Measurements from ENCODE around the gene EYA2. TPM values are rescaled to one million over a fixed set of nuclear protein-coding genes. Genes with fewer than 3 reads are reported as not detected.

Gene EYA2
- polyA plus RNA-seq, 4 donors, result 0.50 to 0.70 TPM; not detected in 2

GRCh38 chr20:47070176-47070575 is 175.5 kb downstream of the EYA2 start:
- WGBS, 3 donors, result 84 to 95% (median 94%) methylated on average over 3 of the region's 3 CpGs

DNA sequence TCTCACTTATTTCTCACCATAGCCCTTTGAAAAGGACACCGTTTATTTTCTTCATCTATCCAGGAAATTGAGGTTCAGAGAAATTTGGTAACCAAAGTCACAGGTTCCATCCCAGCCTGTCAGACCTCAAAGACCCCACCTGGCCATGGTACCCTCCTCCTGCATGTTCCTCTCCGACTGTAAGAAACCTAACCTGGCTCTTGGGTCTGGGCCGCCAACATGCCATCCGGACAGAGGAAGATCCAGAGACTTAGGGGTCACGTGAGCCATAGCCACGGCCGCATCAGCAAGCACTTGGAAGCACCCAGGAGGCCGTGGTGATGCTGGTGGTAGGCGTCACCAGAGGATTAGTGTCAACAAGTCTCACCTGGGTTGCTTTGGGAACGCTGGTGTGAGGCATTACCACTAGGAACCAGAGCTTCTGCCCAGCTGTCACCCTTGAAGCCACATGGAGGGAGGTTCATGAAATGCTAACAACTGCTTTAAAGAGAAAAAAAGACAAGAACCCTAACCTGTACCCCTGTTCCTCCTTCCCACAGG is 177.1 kb downstream of the EYA2 start:
- 84 to 86% (median 86%) methylated on average over 10 of the region's 10 CpGs for WGBS, 3 donors
- Histone ChIP-seq H3K27me3 (ENCODE audit: control insufficient read depth in 3 of 3, insufficient read depth in 3 of 3, low read length in 3 of 3) (peaks cover 0 to 2% (median 0%) of the 10 kb centered on the region in 3 donors), H3K9me3 (ENCODE audit: control insufficient read depth in 2 of 2, insufficient read depth in 1 of 2, low read depth in 1 of 2, low read length in 1 of 2) (peaks cover 0 to 19% of the 10 kb centered on the region in 2 donors), H3K36me3 (ENCODE audit: control insufficient read depth in 3 of 3, insufficient read depth in 2 of 3, low read depth in 1 of 3, low read length in 3 of 3) (no peaks in the 10 kb centered on the region), H3K4me3 (ENCODE audit: low read depth in 1 of 3, low read length in 3 of 3) (no peak overlapping the region), H3K27ac (ENCODE audit: low read depth in 1 of 3, low read length in 2 of 3) (no peak overlapping the region), H3K4me1 (ENCODE audit: control insufficient read depth in 3 of 3, insufficient read depth in 2 of 3, low read depth in 1 of 3, low read length in 2 of 3) (no peaks in the 10 kb centered on the region)
- no peak for FAIRE-seq
- no peak for DNase-seq

More at GRCh38 chr20:47070176-47070575, 175.5 kb downstream of the EYA2 start:
- Histone ChIP-seq H3K4me1 (ENCODE audit: control insufficient read depth in 3 of 3, insufficient read depth in 2 of 3, low read depth in 1 of 3, low read length in 2 of 3) (no peaks in the 10 kb centered on the region), H3K36me3 (ENCODE audit: control insufficient read depth in 3 of 3, insufficient read depth in 2 of 3, low read depth in 1 of 3, low read length in 3 of 3) (no peaks in the 10 kb centered on the region), H3K27me3 (ENCODE audit: control insufficient read depth in 3 of 3, insufficient read depth in 3 of 3, low read length in 3 of 3) (no peaks in the 10 kb centered on the region), H3K9me3 (ENCODE audit: control insufficient read depth in 2 of 2, insufficient read depth in 1 of 2, low read depth in 1 of 2, low read length in 1 of 2) (peaks cover 0 to 22% of the 10 kb centered on the region in 2 donors), H3K27ac (ENCODE audit: low read depth in 1 of 3, low read length in 2 of 3) (no peak overlapping the region), H3K4me3 (ENCODE audit: low read depth in 1 of 3, low read length in 3 of 3) (no peak overlapping the region)
- DNase-seq (no peak), FAIRE-seq (no peak)

- no peak overlapping the region for H3K27ac ChIP-seq (ENCODE audit: low read depth in 1 of 3, low read length in 2 of 3)
- H3K4me1 ChIP-seq (ENCODE audit: control insufficient read depth in 3 of 3, insufficient read depth in 2 of 3, low read depth in 1 of 3, low read length in 2 of 3), result no peaks in the 10 kb centered on the region
- H3K27me3 ChIP-seq (ENCODE audit: control insufficient read depth in 3 of 3, insufficient read depth in 3 of 3, low read length in 3 of 3), result peaks cover 0 to 2% (median 0%) of the 10 kb centered on the region in 3 donors
- no peak overlapping the region for H3K4me3 ChIP-seq (ENCODE audit: low read depth in 1 of 3, low read length in 3 of 3)
- DNase-seq (no peak), FAIRE-seq (no peak)
- WGBS, 3 donors, result 87 to 90% (median 90%) methylated on average over 16 of the region's 16 CpGs
- H3K36me3 ChIP-seq (ENCODE audit: control insufficient read depth in 3 of 3, insufficient read depth in 2 of 3, low read depth in 1 of 3, low read length in 3 of 3), result no peaks in the 10 kb centered on the region
- H3K9me3 ChIP-seq (ENCODE audit: control insufficient read depth in 2 of 2, insufficient read depth in 1 of 2, low read depth in 1 of 2, low read length in 1 of 2), result peaks cover 0 to 9% of the 10 kb centered on the region in 2 donors
These were observed 179.3 kb downstream of the EYA2 start for GRCh38 chr20:47073766-47074475.

DNA sequence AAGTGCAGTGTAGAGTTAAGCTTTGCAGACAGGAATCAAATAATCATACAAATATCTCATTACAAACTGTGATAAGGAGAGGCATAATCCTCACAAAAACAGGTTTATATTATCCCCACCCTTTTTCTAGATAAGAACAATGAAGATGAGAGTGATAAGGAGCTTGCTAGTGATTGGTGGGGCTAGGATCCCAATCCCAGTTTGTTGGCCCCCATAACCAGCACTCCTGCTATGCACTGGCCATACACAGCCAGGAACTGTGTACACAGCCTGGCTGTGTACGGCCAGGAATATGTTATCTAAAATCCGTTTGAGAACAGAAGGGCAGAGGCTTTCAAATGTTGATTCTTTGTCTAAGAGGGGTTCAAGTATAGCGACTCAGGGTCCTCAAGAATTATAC is 180.6 kb downstream of the EYA2 start:
- FAIRE-seq, result no peak
- no peak for DNase-seq

DNA sequence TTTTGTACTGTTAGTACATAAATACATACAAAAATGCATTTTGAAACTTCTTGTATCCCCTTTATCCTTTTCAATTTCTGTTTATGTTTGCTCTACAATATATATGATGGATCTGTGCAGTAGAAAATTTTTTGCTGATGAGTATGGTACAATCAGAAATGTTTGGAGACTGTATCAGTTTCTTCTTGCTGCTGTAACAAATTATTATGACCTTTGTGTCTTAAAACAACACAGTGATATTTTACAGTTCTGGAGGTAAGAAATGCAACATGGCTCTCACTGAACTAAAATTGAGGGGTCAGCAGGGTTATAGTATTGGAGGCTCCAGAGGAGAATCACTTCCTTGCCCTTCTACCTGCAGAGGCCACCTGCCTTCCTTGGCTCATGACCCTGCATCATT is 184.4 kb downstream of the EYA2 start:
- Histone ChIP-seq H3K27ac (ENCODE audit: low read depth in 1 of 3, low read length in 2 of 3) (no peak overlapping the region), H3K4me3 (ENCODE audit: low read depth in 1 of 3, low read length in 3 of 3) (no peak overlapping the region), H3K36me3 (ENCODE audit: control insufficient read depth in 3 of 3, insufficient read depth in 2 of 3, low read depth in 1 of 3, low read length in 3 of 3) (no peaks in the 10 kb centered on the region), H3K9me3 (ENCODE audit: control insufficient read depth in 2 of 2, insufficient read depth in 1 of 2, low read depth in 1 of 2, low read length in 1 of 2) (peaks cover 0 to 6% of the 10 kb centered on the region in 2 donors), H3K27me3 (ENCODE audit: control insufficient read depth in 3 of 3, insufficient read depth in 3 of 3, low read length in 3 of 3) (peaks cover 0 to 2% (median 0%) of the 10 kb centered on the region in 3 donors), H3K4me1 (ENCODE audit: control insufficient read depth in 3 of 3, insufficient read depth in 2 of 3, low read depth in 1 of 3, low read length in 2 of 3) (no peaks in the 10 kb centered on the region)
- FAIRE-seq (no peak), DNase-seq (no peak)

More for the DNA sequence above, 180.6 kb downstream of the EYA2 start:
- Histone ChIP-seq H3K4me3 (ENCODE audit: low read depth in 1 of 3, low read length in 3 of 3) (no peak overlapping the region), H3K4me1 (ENCODE audit: control insufficient read depth in 3 of 3, insufficient read depth in 2 of 3, low read depth in 1 of 3, low read length in 2 of 3) (no peaks in the 10 kb centered on the region), H3K9me3 (ENCODE audit: control insufficient read depth in 2 of 2, insufficient read depth in 1 of 2, low read depth in 1 of 2, low read length in 1 of 2) (peaks cover 0 to 6% of the 10 kb centered on the region in 2 donors), H3K27ac (ENCODE audit: low read depth in 1 of 3, low read length in 2 of 3) (no peak overlapping the region), H3K36me3 (ENCODE audit: control insufficient read depth in 3 of 3, insufficient read depth in 2 of 3, low read depth in 1 of 3, low read length in 3 of 3) (no peaks in the 10 kb centered on the region), H3K27me3 (ENCODE audit: control insufficient read depth in 3 of 3, insufficient read depth in 3 of 3, low read length in 3 of 3) (peaks cover 0 to 2% (median 0%) of the 10 kb centered on the region in 3 donors)
- WGBS, 3 donors, result 40 to 67% (median 48%) methylated on average over 3 of the region's 3 CpGs

- Histone ChIP-seq H3K36me3 (ENCODE audit: control insufficient read depth in 3 of 3, insufficient read depth in 2 of 3, low read depth in 1 of 3, low read length in 3 of 3) (no peaks in the 10 kb centered on the region), H3K4me3 (ENCODE audit: low read depth in 1 of 3, low read length in 3 of 3) (no peak overlapping the region), H3K4me1 (ENCODE audit: control insufficient read depth in 3 of 3, insufficient read depth in 2 of 3, low read depth in 1 of 3, low read length in 2 of 3) (no peaks in the 10 kb centered on the region), H3K27ac (ENCODE audit: low read depth in 1 of 3, low read length in 2 of 3) (no peak overlapping the region), H3K27me3 (ENCODE audit: control insufficient read depth in 3 of 3, insufficient read depth in 3 of 3, low read length in 3 of 3) (peaks cover 0 to 2% (median 0%) of the 10 kb centered on the region in 3 donors), H3K9me3 (ENCODE audit: control insufficient read depth in 2 of 2, insufficient read depth in 1 of 2, low read depth in 1 of 2, low read length in 1 of 2) (peaks cover 0 to 6% of the 10 kb centered on the region in 2 donors)
- FAIRE-seq, result no peak
- 78 to 83% (median 82%) methylated on average over 1 of the region's 1 CpG for WGBS, 3 donors
- no peak for DNase-seq
These were observed 185.7 kb downstream of the EYA2 start for GRCh38 chr20:47080365-47080764.

DNA sequence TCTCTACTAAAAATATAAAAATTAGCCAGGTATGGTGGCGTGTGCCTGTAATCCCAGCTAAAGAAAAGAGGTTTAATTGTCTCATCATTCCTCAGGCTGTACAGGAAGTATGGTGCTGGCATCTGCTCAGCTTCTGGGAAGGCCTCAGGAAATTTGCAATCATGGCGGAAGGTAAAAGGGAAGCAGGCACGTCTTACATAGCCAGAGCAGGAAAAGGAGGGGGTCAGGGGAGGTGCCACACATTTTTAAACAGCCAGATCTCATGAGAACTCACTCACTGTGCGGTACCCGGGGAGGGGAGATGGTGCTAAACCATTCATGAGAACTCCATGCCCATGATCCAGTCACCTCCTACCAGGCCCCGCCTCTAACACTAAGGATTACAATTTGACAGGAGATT is 191.7 kb downstream of the EYA2 start:
- Histone ChIP-seq H3K27ac (ENCODE audit: low read depth in 1 of 3, low read length in 2 of 3) (no peak overlapping the region), H3K9me3 (ENCODE audit: control insufficient read depth in 2 of 2, insufficient read depth in 1 of 2, low read depth in 1 of 2, low read length in 1 of 2) (no peaks in the 10 kb centered on the region), H3K4me1 (ENCODE audit: control insufficient read depth in 3 of 3, insufficient read depth in 2 of 3, low read depth in 1 of 3, low read length in 2 of 3) (no peaks in the 10 kb centered on the region), H3K4me3 (ENCODE audit: low read depth in 1 of 3, low read length in 3 of 3) (no peak overlapping the region), H3K36me3 (ENCODE audit: control insufficient read depth in 3 of 3, insufficient read depth in 2 of 3, low read depth in 1 of 3, low read length in 3 of 3) (no peaks in the 10 kb centered on the region), H3K27me3 (ENCODE audit: control insufficient read depth in 3 of 3, insufficient read depth in 3 of 3, low read length in 3 of 3) (peaks cover 0 to 2% (median 0%) of the 10 kb centered on the region in 3 donors)
- 58 to 75% (median 73%) methylated on average over 6 of the region's 6 CpGs for WGBS, 3 donors
- FAIRE-seq (no peak), DNase-seq (no peak)

GRCh38 chr20:47088335-47088734 is 193.7 kb downstream of the EYA2 start:
- no peak overlapping the region for H3K4me3 ChIP-seq (ENCODE audit: low read depth in 1 of 3, low read length in 3 of 3)
- no peaks in the 10 kb centered on the region for H3K9me3 ChIP-seq (ENCODE audit: control insufficient read depth in 2 of 2, insufficient read depth in 1 of 2, low read depth in 1 of 2, low read length in 1 of 2)
- DNase-seq, result peak in 1 of 2 donors; percentile 20
- 30 to 70% (median 38%) methylated on average over 7 of the region's 7 CpGs for whole genome bisulfite sequencing, 3 donors
- H3K4me1 ChIP-seq (ENCODE audit: control insufficient read depth in 3 of 3, insufficient read depth in 2 of 3, low read depth in 1 of 3, low read length in 2 of 3), result no peaks in the 10 kb centered on the region
- peaks cover 0 to 2% (median 2%) of the 10 kb centered on the region in 3 donors for H3K27me3 ChIP-seq (ENCODE audit: control insufficient read depth in 3 of 3, insufficient read depth in 3 of 3, low read length in 3 of 3)
- no peak overlapping the region for H3K27ac ChIP-seq (ENCODE audit: low read depth in 1 of 3, low read length in 2 of 3)
- no peaks in the 10 kb centered on the region for H3K36me3 ChIP-seq (ENCODE audit: control insufficient read depth in 3 of 3, insufficient read depth in 2 of 3, low read depth in 1 of 3, low read length in 3 of 3)
- FAIRE-seq, result no peak

Measured in small intestine (tissue), 7 donors.